A673 (cell line): Measurements from ENCODE around the gene DHX29.

ENCODE experiments used
- CTCF ChIP-seq: fragments of 300-800, 200-600 bp; sonication (generic); conservative IDR thresholded peaks from 2 replicates; pipeline ENCODE4 v1.5.1; 2017; ENCODE audit warnings: low read depth, mild to moderate bottlenecking, antibody characterized with exemption, low read length, moderate library complexity, mixed read lengths
- EZH2 ChIP-seq: fragments of 200-600 bp; sonication (generic); IDR thresholded peaks from 2 replicates; pipeline ENCODE4 v1.6.1; 2017; ENCODE audit warnings: borderline replicate concordance, low read depth, mild to moderate bottlenecking, mixed read lengths, antibody characterized with exemption, low read length; ENCODE audit not compliant: poor library complexity, severe bottlenecking

- TF ChIP-seq CTCF, result no peak
- TF ChIP-seq EZH2, result no peak
Measured at GRCh38 chr5:55289808-55290207, 17.7 kb downstream of the DHX29 start.
